SK-N-MC (cell line): ENCODE results near the gene ERICH4.

Source experiments
- EZH2 ChIP-seq: fragments of 200-600 bp; sonication (generic); IDR thresholded peaks from one replicate; pipeline ENCODE4 v1.6.1; 2017; ENCODE audit warnings: antibody characterized with exemption
- POLR2AphosphoS5 ChIP-seq: IDR thresholded peaks from 2 replicates; pipeline ENCODE4 v1.6.1; 2012; ENCODE audit warnings: mild to moderate bottlenecking, low read depth, low read length, borderline replicate concordance

DNA sequence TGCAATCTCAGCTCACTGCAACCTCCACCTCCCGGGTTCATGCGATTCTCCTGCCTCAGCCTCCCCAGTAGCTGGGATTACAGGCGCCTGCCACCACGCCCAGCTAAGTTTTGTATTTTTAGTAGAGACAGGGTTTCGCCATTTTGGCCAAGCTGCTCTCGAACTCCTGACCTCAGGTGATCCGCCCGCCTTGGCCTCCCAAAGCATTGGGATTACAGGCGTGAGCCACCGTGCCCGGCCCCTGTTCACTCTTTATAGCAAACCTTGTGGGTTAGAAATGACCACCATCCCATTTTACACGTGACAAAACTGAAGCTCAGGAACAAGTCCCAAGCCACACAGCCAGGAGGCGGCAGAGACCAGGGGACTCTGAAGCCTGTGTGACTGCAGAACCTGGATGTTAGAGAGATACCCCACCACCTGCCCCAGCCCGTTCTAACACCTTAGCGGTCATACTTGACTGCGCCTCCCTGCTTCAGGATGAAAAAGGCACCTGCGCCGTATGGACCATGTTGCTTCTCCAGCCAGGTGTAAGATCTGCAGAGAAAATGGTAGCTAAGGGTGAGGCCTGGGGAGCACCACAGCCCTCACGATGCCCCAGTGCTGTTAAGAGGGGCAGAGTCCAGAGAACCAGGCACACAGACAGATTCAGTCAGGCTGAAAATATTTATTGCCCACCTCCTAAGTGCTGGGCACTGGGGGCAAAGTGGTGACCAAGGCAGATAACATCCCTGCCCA, 6.9 kb upstream of the ERICH4 start:
- TF ChIP-seq EZH2 (no peak), POLR2AphosphoS5 (no peak)
